Right atrium auricular region (tissue), 2 donors: ENCODE measurements around the gene BRIP1. TPM values are rescaled to one million over a fixed set of nuclear protein-coding genes. Genes with fewer than 3 reads are reported as not detected.
A peak's percentile ranks its signal among the peaks of the same experiment; 100 is the strongest.

ENCODE experiments used
- DNase-seq: peaks from one replicate; pipeline ENCODE4 v3.0.0-alpha.2; 2019; ENCODE audit warnings: low spot score
- H3K27ac ChIP-seq, 2 donors: fragments of 200-600 bp; sonication (generic); 1 replicate in 1 of 2; 2 replicates in 1 of 2; pipeline ENCODE4 v1.5.1; 2016 to 2019
- H3K27me3 ChIP-seq, 2 donors: fragments of 200-600 bp; sonication (generic); one replicate each; pipeline versions ENCODE4 v1.5.1 to v1.6.0; 2017 to 2019
- H3K36me3 ChIP-seq: fragments of 200-600 bp; sonication (generic); one replicate; pipeline ENCODE4 v1.5.1; 2016
- H3K4me1 ChIP-seq, 2 donors: fragments of 200-600 bp; sonication (generic); one replicate each; pipeline versions ENCODE4 v1.5.1 to v1.6.0; 2017 to 2019
- H3K4me3 ChIP-seq, 2 donors: fragments of 200-600 bp; sonication (generic); 1 replicate in 1 of 2; 2 replicates in 1 of 2; pipeline ENCODE4 v1.5.1; 2017 to 2019; ENCODE audit warnings: mild to moderate bottlenecking in 1 of 2, moderate library complexity in 1 of 2
- H3K9me3 ChIP-seq, 2 donors: fragments of 200-600 bp; sonication (generic); one replicate each; pipeline ENCODE4 v1.5.1; 2019
- total RNA-seq, 2 donors: library from RNA; depleted of rRNA; stranded (reverse); fragments of >200 nt; gene quantifications; one replicate each; pipeline ENCODE4 v1.1.0, GENCODE V29; 2016
- TF ChIP-seq, protein P1 (sequence below), 2 donors: fragments of 200-600 bp; sonication (generic); IDR thresholded peaks; one replicate each; pipeline ENCODE4 v1.5.1; 2019; ENCODE audit warnings: antibody characterized with exemption in 2 of 2

BRIP1 gene
- total RNA-seq, 2 donors from 2014 or later: not detected

DNA sequence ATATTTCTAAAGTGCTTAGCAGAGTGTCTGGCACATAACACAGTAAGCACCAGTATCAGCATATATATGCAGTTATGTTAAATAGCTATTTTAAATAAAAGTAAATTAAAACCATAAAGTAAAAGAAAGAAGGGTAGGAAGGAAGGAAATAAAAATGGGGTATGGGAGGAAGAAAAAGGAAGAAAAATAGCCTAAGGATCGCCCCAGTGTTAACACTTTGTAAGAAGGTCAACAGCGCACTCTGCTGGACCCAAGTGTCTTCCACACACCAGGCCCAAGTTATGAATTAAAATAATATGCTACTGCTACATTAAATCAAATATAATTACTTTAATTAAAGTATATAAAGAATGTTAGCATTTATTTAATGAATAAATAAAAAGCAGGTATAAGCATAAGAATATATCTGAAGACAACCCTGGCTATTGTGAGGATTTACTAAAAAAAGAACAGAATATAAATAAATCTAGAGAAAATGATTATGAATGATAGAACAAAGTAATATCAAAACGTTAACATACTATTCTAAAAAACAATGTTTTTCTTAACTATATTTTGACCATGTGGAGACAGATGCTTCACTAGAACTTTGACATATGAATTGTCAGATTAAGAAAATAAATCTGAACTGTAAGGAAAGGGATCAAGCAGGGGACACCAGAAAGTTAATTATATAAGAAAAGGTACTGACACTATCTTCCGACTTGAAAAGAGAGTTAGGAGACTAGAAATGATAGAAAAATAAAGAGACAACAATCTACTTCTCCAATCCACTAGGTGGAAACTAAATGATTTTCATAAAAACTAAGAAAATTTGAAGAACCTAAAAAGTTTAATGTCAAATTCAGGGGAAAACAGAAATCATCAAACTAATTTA lies 25.9 kb downstream of the BRIP1 start:
- H3K4me1 ChIP-seq: no peaks in the 10 kb centered on the region
- H3K27ac ChIP-seq: no peak overlapping the region
- no peaks in the 10 kb centered on the region for H3K36me3 ChIP-seq
- no peak overlapping the region for H3K4me3 ChIP-seq
- TF ChIP-seq, protein P1, sequence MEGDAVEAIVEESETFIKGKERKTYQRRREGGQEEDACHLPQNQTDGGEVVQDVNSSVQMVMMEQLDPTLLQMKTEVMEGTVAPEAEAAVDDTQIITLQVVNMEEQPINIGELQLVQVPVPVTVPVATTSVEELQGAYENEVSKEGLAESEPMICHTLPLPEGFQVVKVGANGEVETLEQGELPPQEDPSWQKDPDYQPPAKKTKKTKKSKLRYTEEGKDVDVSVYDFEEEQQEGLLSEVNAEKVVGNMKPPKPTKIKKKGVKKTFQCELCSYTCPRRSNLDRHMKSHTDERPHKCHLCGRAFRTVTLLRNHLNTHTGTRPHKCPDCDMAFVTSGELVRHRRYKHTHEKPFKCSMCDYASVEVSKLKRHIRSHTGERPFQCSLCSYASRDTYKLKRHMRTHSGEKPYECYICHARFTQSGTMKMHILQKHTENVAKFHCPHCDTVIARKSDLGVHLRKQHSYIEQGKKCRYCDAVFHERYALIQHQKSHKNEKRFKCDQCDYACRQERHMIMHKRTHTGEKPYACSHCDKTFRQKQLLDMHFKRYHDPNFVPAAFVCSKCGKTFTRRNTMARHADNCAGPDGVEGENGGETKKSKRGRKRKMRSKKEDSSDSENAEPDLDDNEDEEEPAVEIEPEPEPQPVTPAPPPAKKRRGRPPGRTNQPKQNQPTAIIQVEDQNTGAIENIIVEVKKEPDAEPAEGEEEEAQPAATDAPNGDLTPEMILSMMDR (IDR thresholded peaks at IDR 0.05): peak; percentile 49 to 69
- H3K9me3 ChIP-seq: no peaks in the 10 kb centered on the region
- no peak for DNase-seq
- H3K27me3 ChIP-seq: no peaks in the 10 kb centered on the region

DNA sequence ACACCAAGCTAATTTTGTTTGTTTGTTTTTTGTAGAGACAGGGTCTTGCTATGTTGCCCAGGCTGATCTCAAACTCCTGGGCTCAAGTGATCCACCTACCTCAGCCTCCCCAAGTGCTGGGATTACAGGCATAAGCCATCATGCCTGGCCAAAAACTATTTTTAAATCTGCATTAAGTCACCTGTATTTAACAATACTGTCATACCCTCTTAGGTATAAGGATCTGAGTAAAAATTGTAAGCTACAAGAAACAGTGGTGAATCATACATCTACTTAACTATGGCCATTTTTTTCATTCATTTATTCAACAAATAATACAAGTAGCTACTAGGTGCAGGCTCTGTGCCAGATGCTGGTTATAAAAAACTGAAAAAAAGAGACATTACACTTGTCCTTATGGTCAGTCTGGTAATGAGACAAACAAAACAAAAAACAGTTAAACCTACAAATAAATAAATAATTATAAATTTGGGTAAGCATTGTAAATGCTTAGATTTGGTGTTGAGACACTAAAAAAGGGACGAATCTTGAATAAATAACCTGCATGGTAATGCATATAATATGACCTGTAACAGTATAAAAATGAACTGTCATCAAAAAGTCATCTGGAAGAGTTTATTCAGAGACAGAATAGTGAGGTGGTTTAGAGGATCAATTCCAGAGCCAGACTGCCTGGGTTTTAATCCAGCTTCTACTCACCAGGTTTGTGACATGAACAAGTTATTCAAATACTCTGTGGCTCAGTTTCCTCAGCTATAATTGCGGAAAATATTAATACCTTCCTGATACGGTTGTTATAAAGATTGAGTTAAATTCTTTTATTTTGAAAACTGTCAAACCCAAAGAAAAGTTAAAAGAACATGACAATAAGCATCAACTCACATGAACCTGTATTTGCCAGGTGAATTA lies 26.8 kb downstream of the BRIP1 start:
- Histone ChIP-seq H3K4me1 (no peaks in the 10 kb centered on the region), H3K27ac (no peak overlapping the region), H3K4me3 (no peak overlapping the region), H3K9me3 (no peaks in the 10 kb centered on the region), H3K36me3 (no peaks in the 10 kb centered on the region), H3K27me3 (no peaks in the 10 kb centered on the region)
- TF ChIP-seq, protein P1 (IDR thresholded peaks at IDR 0.05): no peak
- DNase-seq: no peak

GRCh38 chr17:61835606-61836005 lies 27.7 kb downstream of the BRIP1 start:
- no peaks in the 10 kb centered on the region for H3K36me3 ChIP-seq
- TF ChIP-seq, protein P1 (IDR thresholded peaks at IDR 0.05): no peak
- no peak overlapping the region for H3K4me3 ChIP-seq
- H3K27me3 ChIP-seq: no peaks in the 10 kb centered on the region
- H3K4me1 ChIP-seq: no peaks in the 10 kb centered on the region
- no peaks in the 10 kb centered on the region for H3K9me3 ChIP-seq
- no peak overlapping the region for H3K27ac ChIP-seq
- no peak for DNase-seq

- Histone ChIP-seq H3K27me3 (no peaks in the 10 kb centered on the region), H3K9me3 (no peaks in the 10 kb centered on the region), H3K4me1 (no peaks in the 10 kb centered on the region), H3K36me3 (no peaks in the 10 kb centered on the region), H3K27ac (no peak overlapping the region), H3K4me3 (no peak overlapping the region)
- no peak for DNase-seq
- TF ChIP-seq, protein P1 (IDR thresholded peaks at IDR 0.05): no peak
These were observed 28.7 kb downstream of the BRIP1 start for GRCh38 chr17:61834610-61835009.

DNA sequence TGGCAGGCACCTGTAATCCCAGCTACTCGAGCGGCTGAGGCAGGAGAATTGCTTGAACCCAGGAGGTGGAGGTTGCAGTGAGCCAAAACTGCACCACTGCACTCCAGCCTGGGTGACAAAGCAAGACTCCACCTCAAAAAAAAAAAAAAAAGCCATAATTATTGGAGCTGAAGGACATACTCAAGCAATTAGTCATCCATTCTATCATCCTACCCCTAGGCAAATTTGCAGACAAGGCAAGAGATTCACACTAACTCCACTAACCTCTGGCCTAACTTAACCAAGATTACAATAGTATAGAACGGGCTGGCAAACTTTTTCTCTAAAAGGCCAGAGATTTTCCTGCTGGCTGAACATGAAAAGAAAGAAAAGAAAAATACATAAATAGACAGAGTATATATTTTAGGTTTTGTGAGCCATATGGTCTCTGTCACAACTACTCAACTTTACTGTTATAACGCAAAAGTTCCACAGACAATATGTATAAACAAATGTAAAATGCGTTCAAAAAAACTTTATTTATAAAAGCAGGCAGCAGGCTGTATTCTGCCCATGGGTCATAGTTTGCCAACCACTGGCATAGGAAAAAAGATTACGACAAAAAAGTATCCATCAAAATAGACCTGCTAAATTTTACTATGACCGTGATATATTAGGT lies 29.7 kb downstream of the BRIP1 start:
- no peaks in the 10 kb centered on the region for H3K36me3 ChIP-seq
- DNase-seq: no peak
- no peak overlapping the region for H3K27ac ChIP-seq
- H3K9me3 ChIP-seq: no peaks in the 10 kb centered on the region
- TF ChIP-seq, protein P1 (IDR thresholded peaks at IDR 0.05): no peak
- no peaks in the 10 kb centered on the region for H3K4me1 ChIP-seq
- H3K27me3 ChIP-seq: no peaks in the 10 kb centered on the region
- H3K4me3 ChIP-seq: no peak overlapping the region
